Fibroblast of skin of abdomen (primary cell): Measurements from ENCODE around the gene SIVA1. TPM values are rescaled to one million over a fixed set of nuclear protein-coding genes. Genes with fewer than 3 reads are reported as not detected.
A peak's percentile ranks its signal among the peaks of the same experiment; 100 is the strongest.

Experiments used
- DNase-seq: peaks from one replicate; pipeline ENCODE4 v3.0.0-alpha.2; 2013
- polyA plus RNA-seq, 2 experiments: library from polyadenylated mRNA; unstranded; fragments of 120-200 nt; gene quantifications; one replicate each; pipeline ENCODE4 v1.2.1, GENCODE V29; 2013; ENCODE audit not compliant: insufficient read length in 2 of 2

Gene SIVA1, protein sequence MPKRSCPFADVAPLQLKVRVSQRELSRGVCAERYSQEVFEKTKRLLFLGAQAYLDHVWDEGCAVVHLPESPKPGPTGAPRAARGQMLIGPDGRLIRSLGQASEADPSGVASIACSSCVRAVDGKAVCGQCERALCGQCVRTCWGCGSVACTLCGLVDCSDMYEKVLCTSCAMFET
- polyA plus RNA-seq (2013, experiment 1 of 2; ENCODE audit: insufficient read length), result 58.1 TPM
- 69.8 TPM for polyA plus RNA-seq (2013, experiment 2 of 2; ENCODE audit: insufficient read length)

DNA sequence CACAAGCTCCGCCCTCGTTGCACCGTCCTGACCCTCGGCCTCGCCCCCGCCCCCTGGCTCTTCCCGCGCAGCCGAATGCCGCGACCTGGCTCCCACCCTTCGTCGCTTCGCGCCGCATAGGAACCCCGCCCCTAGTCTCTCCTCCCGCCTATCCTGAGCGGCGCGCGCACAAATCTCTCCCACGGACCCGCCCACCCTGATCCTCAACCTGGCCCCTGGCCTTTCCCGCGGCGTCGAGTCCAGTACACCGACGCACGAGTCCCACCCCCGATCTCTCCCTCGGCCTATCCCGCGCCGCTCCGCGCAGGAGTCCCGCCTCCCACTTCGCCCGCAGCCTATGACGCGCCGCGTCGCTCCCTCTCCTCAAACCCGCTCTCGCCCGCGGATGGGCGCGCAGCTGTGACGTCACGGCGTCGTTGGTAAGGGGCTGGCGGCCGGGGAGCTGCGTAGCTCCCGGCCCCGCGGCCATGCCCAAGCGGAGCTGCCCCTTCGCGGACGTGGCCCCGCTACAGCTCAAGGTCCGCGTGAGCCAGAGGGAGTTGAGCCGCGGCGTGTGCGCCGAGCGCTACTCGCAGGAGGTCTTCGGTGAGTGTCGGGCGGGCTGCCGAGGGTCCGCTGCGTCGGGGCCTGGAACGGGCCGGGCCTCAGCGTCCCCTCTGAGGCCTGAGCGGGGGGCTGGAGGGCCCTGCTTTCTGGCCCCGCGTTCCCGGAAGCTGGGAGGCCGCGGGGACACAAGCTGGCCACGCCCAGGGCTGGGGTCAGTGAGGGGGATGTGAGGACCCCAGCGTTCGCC, at the start of gene SIVA1:
Gene SIVA1 (plus strand): TSS at position 413 of the 793 bp plus-strand sequence. CDS start 55 bp downstream, at position 468.
- peak; percentile 99 for DNase-seq

DNA sequence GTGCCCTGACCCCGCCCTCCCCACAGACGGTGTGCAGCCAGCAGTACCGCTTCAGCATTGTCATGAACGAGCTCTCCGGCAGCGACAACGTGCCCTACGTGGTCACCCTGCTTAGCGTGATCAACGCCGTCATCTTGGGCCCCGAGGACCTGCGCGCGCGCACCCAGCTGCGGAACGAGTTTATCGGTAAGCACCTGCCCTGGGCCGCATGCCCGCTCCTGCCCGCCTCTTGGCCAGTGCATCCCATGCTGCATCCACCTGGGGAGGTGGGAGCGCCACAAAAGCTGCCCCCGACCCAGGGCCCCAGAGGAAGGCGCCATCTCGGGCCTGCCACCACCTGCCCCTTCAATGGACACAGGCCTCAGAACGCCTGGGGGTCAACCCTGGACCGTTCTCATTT, 49.7 kb upstream of the SIVA1 start:
- no peak for DNase-seq

DNA sequence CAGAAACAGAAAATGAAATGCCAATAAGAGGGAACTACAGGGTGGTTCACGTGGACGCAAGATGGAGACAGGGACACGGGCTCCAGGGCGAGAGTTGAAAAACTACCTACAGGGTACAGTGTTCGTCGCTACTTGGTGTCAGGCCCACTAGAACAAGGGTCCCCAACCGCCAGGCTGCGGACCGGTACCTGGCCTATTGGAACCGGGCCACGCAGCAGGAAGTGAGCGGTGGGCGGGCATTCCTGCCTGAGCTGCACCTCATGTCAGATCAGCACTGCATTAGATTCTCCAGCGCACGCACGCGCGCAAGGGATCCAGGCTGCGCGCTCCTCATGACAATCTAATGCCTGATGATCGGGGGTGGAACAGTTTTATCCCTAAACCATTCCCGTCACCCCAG, 48.7 kb upstream of the SIVA1 start:
- DNase-seq, result no peak

DNA sequence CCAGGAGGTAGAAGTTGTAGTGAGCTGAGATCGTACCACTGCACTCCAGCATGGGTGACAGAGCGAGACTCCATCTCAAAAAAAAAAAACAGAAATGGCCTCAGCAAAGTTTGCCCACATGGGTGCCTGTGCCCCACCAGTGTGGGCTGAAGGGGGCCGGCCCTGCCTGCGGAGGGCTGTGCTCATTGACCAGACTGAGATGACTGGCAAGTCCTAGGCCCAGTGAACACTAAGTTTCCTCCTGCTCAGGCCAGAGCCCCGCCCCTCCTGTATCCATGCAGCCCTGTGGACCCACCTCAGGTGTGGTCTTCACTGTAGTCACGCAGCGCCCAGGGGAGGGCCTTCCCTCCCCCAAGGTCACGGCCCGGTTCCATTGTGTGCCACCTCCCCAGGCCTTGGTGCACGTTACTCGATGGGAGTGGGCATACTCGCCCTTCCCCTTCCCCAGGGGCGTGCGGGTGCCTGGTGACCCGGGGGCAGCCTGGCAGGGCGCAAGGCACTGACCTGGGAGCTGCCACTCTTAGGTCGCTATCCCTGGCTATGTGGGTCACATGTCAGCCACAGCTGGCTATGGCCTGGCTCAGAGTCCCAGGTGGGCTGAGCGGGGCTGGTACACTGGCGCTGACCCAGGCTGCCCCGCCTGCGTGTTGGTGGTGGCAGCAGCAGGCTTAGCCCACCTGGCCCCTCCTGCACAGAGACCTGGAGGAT, 47.5 kb upstream of the SIVA1 start:
- peak; percentile 10 for DNase-seq

DNA sequence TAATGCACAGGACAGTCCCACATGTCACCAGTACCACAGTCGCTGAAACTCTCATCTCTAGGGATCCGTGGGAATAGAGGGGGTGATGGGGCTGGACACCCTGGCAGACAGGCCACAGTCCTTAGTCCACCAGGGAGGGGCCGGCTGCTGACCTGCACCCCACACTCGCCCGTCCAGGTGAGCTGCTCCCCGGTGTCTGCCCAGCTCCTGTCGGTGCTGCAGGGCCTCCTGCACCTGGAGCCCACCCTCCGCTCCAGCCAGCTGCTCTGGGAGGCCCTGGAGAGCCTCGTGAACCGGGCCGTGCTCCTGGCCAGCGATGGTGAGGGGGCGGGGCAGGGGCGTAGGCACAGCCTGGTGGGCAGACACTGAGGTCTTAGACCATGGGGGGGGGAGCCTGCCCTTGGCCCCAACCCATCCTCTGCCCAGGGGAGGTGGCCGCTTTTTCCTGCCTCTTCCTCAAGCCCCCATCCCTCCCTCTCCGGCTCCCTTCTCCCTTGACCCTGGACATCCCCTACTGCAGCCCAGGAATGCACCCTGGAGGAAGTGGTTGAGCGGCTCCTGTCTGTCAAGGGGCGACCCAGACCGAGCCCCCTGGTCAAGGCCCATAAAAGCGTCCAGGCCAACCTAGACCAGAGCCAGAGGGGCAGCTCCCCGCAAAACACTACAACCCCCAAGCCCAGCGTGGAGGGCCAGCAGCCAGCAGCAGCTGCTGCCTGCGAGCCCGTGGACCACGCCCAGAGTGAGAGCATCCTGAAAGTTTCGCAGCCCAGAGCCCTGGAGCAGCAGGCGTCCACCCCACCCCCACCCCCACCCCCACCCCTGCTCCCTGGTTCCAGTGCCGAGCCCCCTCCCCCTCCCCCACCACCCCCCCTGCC, 46.0 kb upstream of the SIVA1 start:
- DNase-seq, result peak; percentile 20

DNA sequence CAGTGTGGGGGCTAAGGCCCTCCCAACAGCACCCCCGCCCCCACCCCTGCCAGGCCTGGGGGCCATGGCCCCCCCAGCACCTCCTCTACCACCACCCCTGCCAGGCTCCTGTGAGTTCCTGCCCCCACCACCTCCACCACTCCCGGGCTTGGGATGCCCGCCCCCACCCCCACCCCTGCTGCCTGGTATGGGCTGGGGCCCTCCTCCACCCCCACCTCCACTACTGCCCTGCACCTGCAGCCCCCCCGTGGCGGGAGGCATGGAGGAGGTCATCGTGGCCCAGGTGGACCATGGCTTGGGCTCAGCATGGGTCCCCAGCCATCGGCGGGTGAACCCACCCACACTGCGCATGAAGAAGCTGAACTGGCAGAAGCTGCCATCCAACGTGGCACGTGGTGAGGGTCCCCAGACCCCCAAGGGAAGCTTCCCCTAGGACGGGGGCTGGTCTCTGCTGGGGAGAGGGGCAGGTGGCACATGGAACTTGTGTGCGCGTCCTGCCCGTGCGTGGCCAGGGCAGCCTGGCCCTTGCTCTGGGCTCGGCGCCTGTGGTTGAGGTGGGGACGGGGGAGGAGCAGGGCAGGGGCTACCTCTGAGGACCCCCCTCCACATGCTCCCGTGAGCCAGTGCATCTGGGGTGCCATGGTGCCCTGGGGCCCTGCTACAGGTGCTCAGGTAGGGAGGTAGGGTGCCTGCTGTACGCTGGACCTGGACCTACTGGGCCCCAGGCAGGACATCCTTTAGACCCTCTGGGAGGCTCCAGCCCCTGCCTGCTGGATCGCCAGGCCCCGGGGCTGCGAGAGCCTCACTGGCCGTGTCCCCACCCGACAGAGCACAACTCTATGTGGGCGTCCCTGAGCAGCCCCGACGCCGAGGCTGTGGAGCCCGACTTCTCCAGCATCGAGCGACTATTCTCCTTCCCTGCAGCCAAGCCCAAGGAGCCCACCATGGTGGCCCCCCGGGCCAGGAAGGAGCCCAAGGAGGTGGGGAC, 45.0 kb upstream of the SIVA1 start:
- no peak for DNase-seq

DNA sequence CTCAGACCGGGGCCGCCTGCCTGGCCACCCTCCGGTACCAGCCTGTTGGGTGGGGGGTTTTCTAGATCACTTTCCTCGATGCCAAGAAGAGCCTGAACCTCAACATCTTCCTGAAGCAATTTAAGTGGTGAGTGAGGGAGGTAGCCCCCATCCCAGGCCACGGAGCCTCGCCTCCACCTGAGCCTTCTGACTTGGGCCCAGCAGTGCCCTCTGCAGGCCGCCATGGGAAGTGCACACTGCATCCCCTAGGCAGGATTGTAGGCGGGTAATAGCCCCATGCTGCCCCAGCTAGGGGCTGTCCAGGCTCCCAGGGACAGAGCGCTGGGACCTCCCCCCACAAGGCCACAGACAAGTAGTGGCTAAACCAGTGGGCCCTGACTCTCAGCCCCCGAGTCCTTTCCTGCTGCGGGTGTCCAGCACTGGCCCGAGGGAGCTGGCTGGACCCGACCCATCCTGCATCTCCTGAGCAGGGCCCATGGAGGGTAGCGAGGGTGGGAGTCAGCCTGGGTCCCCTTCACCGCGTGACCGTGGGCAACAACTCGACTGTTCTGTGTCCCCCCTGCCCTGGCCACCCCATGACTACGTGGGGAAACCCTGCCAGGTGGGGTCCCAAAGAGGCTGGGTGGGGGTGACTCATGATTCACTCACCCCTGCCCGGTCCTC, 44.2 kb upstream of the SIVA1 start:
- peak; percentile 52 for DNase-seq

DNA sequence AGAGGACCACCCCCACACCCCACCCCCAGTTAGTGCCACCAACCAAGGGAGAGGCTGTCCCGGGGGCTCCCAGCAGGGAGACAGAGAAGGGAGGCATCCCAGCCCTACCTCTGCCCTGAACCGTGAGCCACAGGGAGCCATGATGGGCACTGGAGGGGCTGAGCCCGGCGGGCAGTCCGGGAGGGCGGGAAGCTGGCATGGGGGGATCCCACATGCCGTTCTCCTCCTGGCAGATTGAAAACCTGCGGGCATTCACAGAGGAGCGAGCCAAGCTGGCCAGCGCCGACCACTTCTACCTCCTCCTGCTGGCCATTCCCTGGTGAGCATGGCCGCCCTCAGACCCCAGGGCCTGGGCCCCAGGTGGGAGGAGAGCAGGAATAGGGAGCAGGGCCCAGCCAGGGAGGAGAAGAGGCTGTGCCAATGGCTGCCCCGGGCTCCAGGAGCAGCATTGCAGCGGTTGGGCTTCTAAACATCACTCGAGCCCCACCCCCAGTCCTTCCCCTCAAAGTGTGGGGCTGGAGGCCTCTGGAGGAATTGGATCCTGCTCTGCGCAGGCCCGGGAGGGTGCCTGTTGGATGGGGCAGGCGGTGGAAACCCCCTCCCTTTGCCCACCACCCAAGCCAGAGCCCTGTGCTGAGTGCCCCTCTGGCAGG, 43.4 kb upstream of the SIVA1 start:
- no peak for DNase-seq

DNA sequence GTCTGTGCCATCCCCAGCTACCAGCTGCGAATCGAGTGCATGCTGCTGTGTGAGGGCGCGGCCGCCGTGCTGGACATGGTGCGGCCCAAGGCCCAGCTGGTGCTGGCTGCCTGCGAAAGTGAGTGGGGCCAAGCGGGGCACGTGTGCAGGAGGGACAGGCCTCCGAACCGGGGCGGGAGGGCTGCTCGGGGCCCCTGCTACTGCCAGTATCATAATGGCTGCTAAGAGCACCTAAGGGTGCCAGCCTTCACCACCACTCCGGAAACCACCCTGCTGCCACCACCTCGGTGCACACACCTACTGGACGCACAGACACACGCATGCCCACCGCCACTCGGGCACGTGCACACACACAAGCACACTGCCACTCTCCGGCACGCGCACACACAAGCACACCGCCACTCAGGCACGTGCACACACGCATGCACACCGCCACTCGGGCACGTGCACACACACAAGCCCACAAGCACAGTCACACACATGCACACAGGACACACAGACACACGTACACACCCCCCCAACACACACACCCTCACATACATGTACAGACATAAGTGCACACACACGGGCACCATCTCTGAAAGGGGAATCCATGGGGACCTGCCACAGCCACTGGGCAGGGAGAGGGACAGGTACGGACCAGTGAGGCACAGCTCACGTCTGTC, 42.7 kb upstream of the SIVA1 start:
- DNase-seq, result no peak

DNA sequence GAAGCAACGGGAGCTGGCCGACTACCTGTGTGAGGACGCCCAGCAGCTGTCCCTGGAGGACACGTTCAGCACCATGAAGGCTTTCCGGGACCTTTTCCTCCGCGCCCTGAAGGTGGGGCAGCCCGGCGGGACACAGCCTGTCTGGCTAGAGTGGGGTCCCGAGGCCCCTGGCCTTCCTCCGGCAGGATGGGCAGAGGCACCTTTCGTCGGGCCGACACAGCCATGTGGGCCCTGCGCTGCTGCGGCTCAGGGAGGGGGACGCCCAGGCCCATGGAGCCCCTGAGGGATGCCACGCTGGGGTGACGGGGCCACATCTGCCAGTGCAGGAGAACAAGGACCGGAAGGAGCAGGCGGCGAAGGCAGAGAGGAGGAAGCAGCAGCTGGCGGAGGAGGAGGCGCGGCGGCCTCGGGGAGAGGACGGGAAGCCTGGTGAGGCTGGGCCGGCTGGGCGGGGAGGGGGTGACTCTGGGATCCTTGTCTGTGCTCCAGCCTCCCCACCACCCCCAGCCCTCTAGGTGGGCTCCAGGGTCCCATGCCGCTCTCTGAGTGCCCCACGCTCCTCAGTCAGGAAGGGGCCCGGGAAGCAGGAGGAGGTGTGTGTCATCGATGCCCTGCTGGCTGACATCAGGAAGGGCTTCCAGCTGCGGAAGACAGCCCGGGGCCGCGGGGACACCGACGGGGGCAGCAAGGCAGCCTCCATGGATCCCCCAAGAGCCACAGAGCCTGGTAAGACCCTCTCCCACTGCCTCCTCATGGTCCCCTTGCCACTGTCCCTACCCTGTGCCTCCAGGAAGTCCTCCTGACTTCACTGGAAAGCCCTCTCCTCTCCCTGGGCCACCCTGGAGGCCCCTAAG, 39.8 kb upstream of the SIVA1 start:
- DNase-seq, result no peak

DNA sequence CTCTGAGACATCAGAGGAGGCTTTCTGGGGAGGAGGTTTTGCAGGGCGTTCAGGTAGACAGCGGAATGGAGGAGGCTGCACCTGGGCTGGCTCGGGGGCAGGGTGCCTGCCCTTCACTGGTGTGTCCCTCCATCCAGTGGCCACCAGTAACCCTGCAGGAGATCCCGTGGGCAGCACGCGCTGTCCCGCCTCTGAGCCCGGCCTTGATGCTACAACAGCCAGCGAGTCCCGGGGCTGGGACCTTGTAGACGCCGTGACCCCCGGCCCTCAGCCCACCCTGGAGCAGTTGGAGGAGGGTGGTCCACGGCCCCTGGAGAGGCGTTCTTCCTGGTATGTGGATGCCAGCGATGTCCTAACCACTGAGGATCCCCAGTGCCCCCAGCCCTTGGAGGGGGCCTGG, 38.9 kb upstream of the SIVA1 start:
- no peak for DNase-seq

DNA sequence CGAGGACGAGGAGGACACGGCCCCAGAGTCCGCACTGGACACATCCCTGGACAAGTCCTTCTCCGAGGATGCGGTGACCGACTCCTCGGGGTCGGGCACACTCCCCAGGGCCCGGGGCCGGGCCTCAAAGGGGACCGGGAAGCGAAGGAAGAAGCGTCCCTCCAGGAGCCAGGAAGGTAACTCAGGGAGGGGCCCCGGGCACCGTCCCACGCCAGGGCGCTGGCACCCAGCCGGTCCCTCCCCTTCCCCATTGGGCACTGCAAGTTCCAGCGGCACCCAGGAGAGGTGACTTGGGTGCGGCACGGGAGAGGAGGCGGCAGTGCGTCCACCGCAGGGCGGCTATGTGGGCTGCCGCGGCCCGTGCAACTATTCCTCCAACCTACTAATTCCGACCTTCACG, 38.3 kb upstream of the SIVA1 start:
- no peak for DNase-seq

DNA sequence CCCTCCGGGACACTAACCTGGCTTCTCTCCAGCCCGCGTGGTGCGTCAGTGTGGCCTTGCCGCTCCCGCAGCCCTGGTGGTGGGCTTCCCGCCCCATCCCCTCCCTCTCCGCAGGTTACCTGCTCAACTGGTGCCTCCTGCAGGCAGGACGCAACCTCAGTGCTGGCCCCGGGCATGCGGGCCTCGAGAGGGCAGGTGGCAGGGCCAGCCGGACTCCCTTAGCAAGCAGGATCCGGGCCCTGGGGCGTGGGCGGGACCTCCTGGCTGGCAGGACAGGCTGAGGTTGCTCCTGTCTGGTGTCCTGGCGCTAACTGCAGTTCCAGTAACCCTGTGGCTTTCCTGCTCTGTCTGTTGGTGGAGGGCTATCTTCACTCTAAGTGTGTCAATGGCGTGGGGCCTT, 37.5 kb upstream of the SIVA1 start:
- DNase-seq, result no peak

DNA sequence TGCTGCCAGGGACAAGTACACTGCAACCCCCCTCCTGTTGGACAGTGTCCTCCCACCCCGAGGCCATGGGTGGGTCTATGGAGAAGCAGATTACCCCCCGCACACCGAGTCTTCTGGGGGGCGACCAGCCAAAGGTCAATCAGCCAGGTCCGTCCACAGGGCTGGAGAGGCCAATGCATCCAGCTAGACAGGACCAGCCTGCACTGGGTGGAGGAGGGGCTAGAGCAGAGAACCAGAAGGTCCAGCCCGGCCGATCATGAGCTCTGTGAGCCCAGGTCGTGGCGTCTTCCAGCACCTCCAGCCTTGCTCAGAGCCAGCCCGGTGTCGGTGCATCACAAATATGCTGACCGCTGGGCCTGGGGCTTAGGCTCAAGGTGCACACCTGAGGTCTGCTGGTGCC, 37.1 kb upstream of the SIVA1 start:
- DNase-seq, result no peak

DNA sequence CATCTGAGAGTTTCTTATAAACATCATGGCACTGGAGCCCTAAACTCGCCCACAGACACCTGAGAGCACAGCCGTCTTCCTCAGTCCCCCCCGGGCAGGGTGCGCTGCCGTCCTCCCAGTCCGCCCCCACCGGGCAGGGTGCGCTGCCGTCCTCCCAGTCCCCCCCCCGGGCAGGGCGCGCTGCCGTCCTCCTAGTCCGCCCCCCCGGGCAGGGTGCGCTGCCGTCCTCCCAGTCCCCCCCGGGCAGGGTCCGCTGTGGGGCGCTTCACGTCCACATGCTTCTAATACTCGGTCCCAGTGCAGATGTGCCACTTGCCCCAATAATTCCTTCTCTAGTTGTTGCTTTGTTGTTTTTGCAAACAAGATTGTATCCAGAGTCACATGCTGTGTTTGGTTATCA, 35.8 kb upstream of the SIVA1 start:
- no peak for DNase-seq

DNA sequence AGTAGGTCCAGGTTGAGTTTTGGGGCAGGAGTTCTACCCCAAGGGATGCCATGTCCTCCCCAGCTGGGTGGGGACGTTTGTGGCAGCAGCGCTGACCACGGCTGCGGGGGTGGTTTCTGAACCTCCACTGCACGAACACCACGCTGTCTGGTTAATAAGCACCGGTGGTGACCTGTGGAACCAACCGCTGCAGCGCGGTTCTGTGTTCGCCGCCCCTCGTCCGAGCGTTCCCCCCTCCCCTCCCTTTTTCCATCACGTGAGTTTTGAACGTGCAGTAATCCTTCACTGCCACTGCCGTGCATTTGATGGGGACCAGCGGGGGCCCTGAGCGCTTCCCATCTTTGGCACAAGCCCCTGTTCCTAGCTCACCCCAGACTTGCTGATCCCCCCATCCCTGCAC, 35.3 kb upstream of the SIVA1 start:
- DNase-seq, result no peak

DNA sequence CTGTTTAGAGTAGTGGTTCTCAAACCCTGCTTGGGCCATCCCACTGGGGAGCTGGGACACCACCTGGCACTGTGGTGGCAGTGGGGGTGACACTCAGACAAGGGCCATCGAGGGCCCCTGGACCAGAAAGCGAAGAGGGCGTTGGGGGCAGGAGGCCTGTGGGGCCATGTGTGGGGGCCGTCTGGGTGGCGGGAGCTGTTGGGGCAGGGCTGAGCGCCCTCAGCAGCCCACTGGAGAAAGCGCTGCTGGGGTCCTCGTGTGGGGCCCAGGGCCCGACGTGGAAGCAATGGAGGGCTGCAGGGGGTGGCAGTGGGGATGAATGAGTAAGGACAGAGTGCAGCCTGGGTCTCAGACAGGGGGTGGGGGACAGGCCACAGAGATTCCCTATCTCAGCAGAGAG, 34.8 kb upstream of the SIVA1 start:
- DNase-seq, result no peak

DNA sequence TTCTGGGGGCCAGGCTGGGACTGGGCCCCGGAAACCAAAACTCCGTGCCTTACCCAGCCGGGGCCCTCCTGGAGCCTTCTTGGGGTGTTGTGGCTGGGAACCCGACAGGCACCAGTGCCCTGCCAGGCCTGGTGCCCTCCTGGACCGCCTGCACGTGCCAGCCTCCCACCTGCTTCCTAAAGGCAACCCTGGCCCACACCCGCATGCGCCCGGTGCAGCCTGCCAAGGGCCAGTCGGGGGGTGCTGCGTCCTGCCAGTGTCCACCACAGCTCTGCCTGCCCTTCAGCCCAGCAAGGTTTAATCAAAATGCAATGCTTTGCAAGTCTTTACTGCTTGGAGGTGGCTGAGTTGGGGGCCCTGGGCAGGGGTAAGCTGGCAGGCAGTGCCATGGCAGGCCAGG, 34.1 kb upstream of the SIVA1 start:
- no peak for DNase-seq

DNA sequence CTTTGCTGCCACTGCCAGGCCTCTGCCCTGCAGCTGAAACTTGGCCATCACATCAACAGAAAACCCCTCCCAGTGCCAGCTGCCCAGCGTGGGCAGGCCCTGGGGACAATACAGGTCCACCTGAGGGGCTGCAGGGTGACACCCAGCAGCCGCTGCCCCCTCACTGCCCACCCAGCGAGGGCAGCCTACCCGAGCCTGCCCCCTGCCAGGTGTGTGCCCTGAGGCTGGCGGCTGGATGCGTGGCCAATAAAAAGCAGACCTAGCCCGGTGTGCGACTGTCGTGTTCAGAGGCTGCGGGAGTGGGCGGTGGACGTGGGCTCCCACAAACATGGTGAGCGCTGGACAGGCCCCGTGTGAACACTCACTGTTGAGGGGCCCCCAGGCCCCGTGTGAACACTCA, 33.6 kb upstream of the SIVA1 start:
- no peak for DNase-seq
